Trophoblast cell (in vitro differentiated cells and primary cell): ENCODE measurements around the gene CACNA1G.

Experiments used
- DNase-seq, 2 donors: peaks; one replicate each; pipeline ENCODE4 v3.0.0-alpha.2; 2016
- H2AFZ ChIP-seq: 2 replicates; pipeline ENCODE4 v1.6.1; 2013; ENCODE audit warnings: low read length, moderate library complexity, mild to moderate bottlenecking; ENCODE audit not compliant: insufficient read depth, poor library complexity
- H2AK5ac ChIP-seq: 2 replicates; pipeline ENCODE4 v1.6.1; 2013; ENCODE audit warnings: mild to moderate bottlenecking, low read length
- H2BK120ac ChIP-seq: 2 replicates; pipeline ENCODE4 v1.6.1; 2013; ENCODE audit warnings: low read length, mild to moderate bottlenecking, moderate library complexity; ENCODE audit not compliant: insufficient read depth, poor library complexity
- H2BK12ac ChIP-seq: 2 replicates; pipeline ENCODE4 v1.6.1; 2013; ENCODE audit warnings: mild to moderate bottlenecking, low read length, moderate library complexity
- H2BK5ac ChIP-seq: 2 replicates; pipeline ENCODE4 v1.6.1; 2013; ENCODE audit warnings: low read length, low read depth, moderate library complexity, mild to moderate bottlenecking; ENCODE audit not compliant: poor library complexity
- H3K14ac ChIP-seq: 2 replicates; pipeline ENCODE4 v1.6.1; 2013; ENCODE audit warnings: mild to moderate bottlenecking, low read length
- H3K18ac ChIP-seq: 2 replicates; pipeline ENCODE4 v1.6.1; 2013; ENCODE audit warnings: mild to moderate bottlenecking, low read length
- H3K23ac ChIP-seq: 2 replicates; pipeline ENCODE4 v1.6.1; 2013; ENCODE audit warnings: low read length
- H3K27ac ChIP-seq: 2 replicates; pipeline ENCODE4 v1.5.1; 2013; ENCODE audit warnings: low read depth, mild to moderate bottlenecking, inconsistent platforms, low read length, moderate library complexity
- H3K27me3 ChIP-seq: 2 replicates; pipeline ENCODE4 v1.6.1; 2013; ENCODE audit warnings: inconsistent platforms, mild to moderate bottlenecking, low read length, moderate library complexity; ENCODE audit not compliant: insufficient read depth
- H3K36me3 ChIP-seq, 2 experiments: 1 replicate in 1 of 2; 2 replicates in 1 of 2; pipeline ENCODE4 v1.6.1; 2013; ENCODE audit warnings: low read length in 2 of 2, mild to moderate bottlenecking in 2 of 2, moderate library complexity in 1 of 2; ENCODE audit not compliant: insufficient read depth in 2 of 2, control insufficient read depth in 1 of 2
- H3K4ac ChIP-seq: 2 replicates; pipeline ENCODE4 v1.6.1; 2013; ENCODE audit warnings: low read depth, mild to moderate bottlenecking, low read length, moderate library complexity
- H3K4me1 ChIP-seq, 2 experiments: 1 replicate in 1 of 2; 2 replicates in 1 of 2; pipeline ENCODE4 v1.6.1; 2013; ENCODE audit warnings: low read length in 2 of 2, mild to moderate bottlenecking in 2 of 2, moderate library complexity in 1 of 2; ENCODE audit not compliant: insufficient read depth in 2 of 2, control insufficient read depth in 1 of 2
- H3K4me2 ChIP-seq: 2 replicates; pipeline ENCODE4 v1.6.1; 2013; ENCODE audit warnings: inconsistent platforms, mild to moderate bottlenecking, low read length, moderate library complexity
- H3K4me3 ChIP-seq: 2 replicates; pipeline ENCODE4 v1.5.1; 2013; ENCODE audit warnings: mild to moderate bottlenecking, low read depth, low read length, inconsistent platforms
- H3K79me1 ChIP-seq: one replicate; pipeline ENCODE4 v1.6.1; 2013; ENCODE audit warnings: low read length
- H3K79me2 ChIP-seq: 2 replicates; pipeline ENCODE4 v1.6.1; 2013; ENCODE audit warnings: low read length, mild to moderate bottlenecking; ENCODE audit not compliant: control insufficient read depth, insufficient read depth, poor library complexity
- H3K9ac ChIP-seq: 2 replicates; pipeline ENCODE4 v1.6.1; 2013; ENCODE audit warnings: mild to moderate bottlenecking, low read length
- H3K9me3 ChIP-seq: 2 replicates; pipeline ENCODE4 v1.6.1; 2013; ENCODE audit warnings: low read depth, mild to moderate bottlenecking, control low read depth, inconsistent platforms, low read length; ENCODE audit not compliant: insufficient read depth
- H4K12ac ChIP-seq: 2 replicates; pipeline ENCODE4 v1.6.1; 2013; ENCODE audit warnings: low read depth, mild to moderate bottlenecking, low read length, moderate library complexity
- H4K8ac ChIP-seq: 2 replicates; pipeline ENCODE4 v1.6.1; 2013; ENCODE audit warnings: low read depth, mild to moderate bottlenecking, low read length, moderate library complexity
- H4K91ac ChIP-seq: one replicate; pipeline ENCODE4 v1.6.1; 2013; ENCODE audit warnings: low read depth, mild to moderate bottlenecking, low read length, moderate library complexity
- WGBS: extraction: QIAGEN DNeasy Blood & Tissue Kit; methylation state at CpG from one replicate; pipeline ENCODE4 v1.1.7; 2013; ENCODE audit warnings: missing lambda C conversion rate; ENCODE audit not compliant: insufficient read length, insufficient coverage; ENCODE audit errors: extremely low coverage; 5-methylcytosine and 5-hydroxymethylcytosine counted together

Gene CACNA1G

DNA sequence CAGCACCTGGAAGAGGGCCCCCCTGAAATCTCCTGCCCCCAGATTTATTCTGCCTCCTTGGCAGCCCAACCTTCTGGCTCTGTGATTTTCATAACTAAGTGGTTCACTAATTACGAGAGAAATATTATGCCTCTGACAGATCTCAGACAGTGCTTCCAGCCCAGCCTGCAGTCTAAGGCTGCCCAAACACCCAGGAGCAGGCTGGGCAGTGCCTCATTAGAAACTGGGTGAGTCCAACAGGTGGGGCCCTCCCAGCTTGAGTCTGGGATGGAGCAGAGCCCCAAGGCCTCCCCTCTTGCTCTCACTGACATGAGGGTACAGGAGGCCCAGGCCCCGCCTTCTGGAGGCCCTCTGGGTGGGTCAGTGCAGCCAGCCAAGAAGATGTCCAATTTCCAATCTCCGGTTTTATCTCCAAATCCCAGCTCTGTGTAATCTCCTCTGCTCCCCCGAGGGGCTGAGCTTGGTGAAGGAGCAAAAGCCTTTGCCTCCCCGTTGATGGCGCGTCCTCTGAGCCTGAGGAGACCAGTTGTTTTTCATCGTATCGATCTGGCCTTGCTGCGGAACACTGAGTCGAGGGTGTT lies 54.0 kb downstream of the CACNA1G start:
- H4K91ac ChIP-seq: no peak overlapping the region

DNA sequence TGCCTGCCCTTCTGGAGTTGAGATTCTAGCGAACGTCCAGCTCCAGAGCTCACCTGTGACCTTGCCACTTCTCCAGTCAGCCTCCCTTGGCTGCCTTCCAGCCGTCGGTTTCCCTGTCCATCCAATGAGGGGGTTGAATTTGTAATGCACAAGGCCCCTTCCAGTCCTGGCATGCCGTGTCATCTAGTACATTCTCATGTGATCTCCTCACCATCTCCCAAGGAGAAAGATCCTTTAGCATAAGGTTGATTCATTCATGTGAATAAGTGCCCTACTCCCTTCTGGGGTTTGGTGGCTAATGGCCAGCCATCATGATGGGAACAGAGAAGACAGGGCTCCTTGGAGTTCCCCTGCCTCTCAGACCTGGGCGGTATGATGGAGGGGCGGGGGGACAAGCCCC lies 55.3 kb downstream of the CACNA1G start:
- H4K12ac ChIP-seq: no peak overlapping the region
- H3K4me1 ChIP-seq: no peaks in the 10 kb centered on the region
- H2AFZ ChIP-seq: no peak overlapping the region
- H3K36me3 ChIP-seq: no peaks in the 10 kb centered on the region
- H3K4ac ChIP-seq: no peak overlapping the region
- H3K9me3 ChIP-seq: peaks cover 7% of the 10 kb centered on the region
- no peak for DNase-seq
- H3K79me2 ChIP-seq: no peaks in the 10 kb centered on the region
- H3K14ac ChIP-seq: no peak overlapping the region
- H3K27me3 ChIP-seq: no peaks in the 10 kb centered on the region
- no peak overlapping the region for H2BK12ac ChIP-seq
- H3K9ac ChIP-seq: no peak overlapping the region
- H2BK5ac ChIP-seq: no peak overlapping the region
- no CpG with 5 or more reads among the region's 7 CpGs for whole genome bisulfite sequencing
- no peak overlapping the region for H3K27ac ChIP-seq
- H3K79me1 ChIP-seq: no peaks in the 10 kb centered on the region
- H4K8ac ChIP-seq: no peak overlapping the region
- H2BK120ac ChIP-seq: no peak overlapping the region
- no peak overlapping the region for H4K91ac ChIP-seq
- no peak overlapping the region for H3K4me3 ChIP-seq
- no peak overlapping the region for H2AK5ac ChIP-seq
- H3K4me2 ChIP-seq: no peak overlapping the region
- H3K18ac ChIP-seq: no peak overlapping the region
- H3K23ac ChIP-seq: no peak overlapping the region

More for the DNA sequence above, 54.0 kb downstream of the CACNA1G start:
- Histone ChIP-seq H3K18ac (no peak overlapping the region), H3K36me3 (no peaks in the 10 kb centered on the region), H3K27me3 (no peaks in the 10 kb centered on the region), H2BK5ac (no peak overlapping the region), H3K4me2 (no peak overlapping the region), H3K27ac (no peak overlapping the region), H3K9ac (no peak overlapping the region), H2AFZ (no peak overlapping the region), H2BK12ac (no peak overlapping the region), H3K4ac (no peak overlapping the region), H3K23ac (no peak overlapping the region), H3K79me1 (no peaks in the 10 kb centered on the region), H2BK120ac (no peak overlapping the region), H3K4me1 (no peaks in the 10 kb centered on the region), H3K14ac (no peak overlapping the region), H3K9me3 (peaks cover 7% of the 10 kb centered on the region), H3K4me3 (no peak overlapping the region), H2AK5ac (no peak overlapping the region), H4K12ac (no peak overlapping the region), H4K8ac (no peak overlapping the region), H3K79me2 (no peaks in the 10 kb centered on the region)
- no peak for DNase-seq
- WGBS: no CpG with 5 or more reads among the region's 11 CpGs

DNA sequence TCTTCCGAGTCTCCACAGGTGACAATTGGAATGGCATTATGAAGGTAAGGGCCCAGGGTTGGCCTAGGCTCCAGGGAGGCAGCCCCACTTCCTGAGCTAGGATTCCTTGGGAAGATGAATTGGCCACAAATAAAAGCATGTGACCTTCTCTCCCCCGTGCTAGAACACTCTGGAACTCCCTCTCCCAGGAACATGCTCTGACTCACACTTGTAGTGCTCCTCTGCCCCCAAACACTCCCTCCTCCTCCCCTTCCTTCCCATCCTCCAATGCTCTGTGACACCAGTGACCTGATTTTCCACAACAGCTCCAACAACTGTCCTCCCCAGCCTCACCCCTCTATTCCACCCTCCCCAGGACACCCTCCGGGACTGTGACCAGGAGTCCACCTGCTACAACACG lies 57.8 kb downstream of the CACNA1G start:
- Histone ChIP-seq H4K91ac (no peak overlapping the region), H3K18ac (no peak overlapping the region), H3K23ac (no peak overlapping the region), H3K4me2 (no peak overlapping the region), H4K12ac (no peak overlapping the region), H3K14ac (no peak overlapping the region), H3K4me3 (no peak overlapping the region), H3K79me2 (no peaks in the 10 kb centered on the region), H3K9ac (no peak overlapping the region), H4K8ac (no peak overlapping the region), H2AFZ (no peak overlapping the region), H3K27me3 (no peaks in the 10 kb centered on the region), H2BK120ac (no peak overlapping the region), H2BK5ac (no peak overlapping the region), H3K4me1 (no peaks in the 10 kb centered on the region), H3K27ac (no peak overlapping the region), H3K36me3 (no peaks in the 10 kb centered on the region), H3K4ac (no peak overlapping the region), H2BK12ac (no peak overlapping the region), H2AK5ac (no peak overlapping the region), H3K79me1 (no peaks in the 10 kb centered on the region), H3K9me3 (peaks cover 8% of the 10 kb centered on the region)
- WGBS: no CpG with 5 or more reads among the region's 4 CpGs
- no peak for DNase-seq

DNA sequence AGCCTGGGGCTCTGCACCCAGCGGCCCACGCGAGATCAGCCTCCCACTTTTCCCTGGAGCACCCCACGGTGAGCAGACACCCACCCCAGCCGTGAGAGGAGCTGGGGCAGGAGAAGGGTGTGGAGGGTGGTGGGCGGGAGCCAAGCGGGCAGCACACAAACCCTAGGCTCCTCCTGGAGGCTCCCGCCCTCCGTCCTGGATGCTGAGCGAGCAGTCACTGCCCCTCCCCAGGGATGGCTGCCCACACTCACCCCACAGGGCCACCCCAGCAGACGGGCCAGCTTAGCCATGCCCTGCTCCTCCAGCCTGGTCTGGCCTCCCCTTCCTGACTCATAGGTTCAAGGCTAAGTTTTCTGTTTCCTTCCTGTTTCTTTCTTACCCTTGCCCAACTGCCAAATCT lies 58.4 kb downstream of the CACNA1G start:
- H2AFZ ChIP-seq: no peak overlapping the region
- DNase-seq: peak in 1 of 2 donors; percentile 22
- no peaks in the 10 kb centered on the region for H3K27me3 ChIP-seq
- no peak overlapping the region for H3K27ac ChIP-seq
- H3K4me3 ChIP-seq: no peak overlapping the region
- no peak overlapping the region for H3K4me2 ChIP-seq
- no peak overlapping the region for H4K8ac ChIP-seq
- no peak overlapping the region for H3K9ac ChIP-seq
- H3K4ac ChIP-seq: no peak overlapping the region
- no peak overlapping the region for H3K14ac ChIP-seq
- no peak overlapping the region for H2AK5ac ChIP-seq
- H2BK5ac ChIP-seq: no peak overlapping the region
- no peak overlapping the region for H3K18ac ChIP-seq
- no peaks in the 10 kb centered on the region for H3K79me1 ChIP-seq
- no peak overlapping the region for H2BK12ac ChIP-seq
- H4K12ac ChIP-seq: no peak overlapping the region
- WGBS: no CpG with 5 or more reads among the region's 11 CpGs
- H3K36me3 ChIP-seq: no peaks in the 10 kb centered on the region
- H3K4me1 ChIP-seq: no peaks in the 10 kb centered on the region
- no peak overlapping the region for H3K23ac ChIP-seq
- H2BK120ac ChIP-seq: no peak overlapping the region
- no peaks in the 10 kb centered on the region for H3K79me2 ChIP-seq
- peaks cover 8% of the 10 kb centered on the region for H3K9me3 ChIP-seq
- no peak overlapping the region for H4K91ac ChIP-seq
